NCI-H2029 (cell line): ENCODE data around the gene E2F1.

Source experiments
- DNase-seq: peaks from one replicate; lab custom pipeline; 2025; lab: John Stamatoyannopoulos, UW

Gene E2F1

GRCh38 chr20:33671573-33672288 lies 14.5 kb downstream of the E2F1 start:
- no peak for DNase-seq

GRCh38 chr20:33670715-33671499 lies 15.3 kb downstream of the E2F1 start:
- no peak for DNase-seq

- DNase-seq = no peak
Observed at GRCh38 chr20:33669873-33670640, 16.1 kb downstream of the E2F1 start.

GRCh38 chr20:33669224-33669623 lies 17.0 kb downstream of the E2F1 start:
- no peak for DNase-seq

DNA sequence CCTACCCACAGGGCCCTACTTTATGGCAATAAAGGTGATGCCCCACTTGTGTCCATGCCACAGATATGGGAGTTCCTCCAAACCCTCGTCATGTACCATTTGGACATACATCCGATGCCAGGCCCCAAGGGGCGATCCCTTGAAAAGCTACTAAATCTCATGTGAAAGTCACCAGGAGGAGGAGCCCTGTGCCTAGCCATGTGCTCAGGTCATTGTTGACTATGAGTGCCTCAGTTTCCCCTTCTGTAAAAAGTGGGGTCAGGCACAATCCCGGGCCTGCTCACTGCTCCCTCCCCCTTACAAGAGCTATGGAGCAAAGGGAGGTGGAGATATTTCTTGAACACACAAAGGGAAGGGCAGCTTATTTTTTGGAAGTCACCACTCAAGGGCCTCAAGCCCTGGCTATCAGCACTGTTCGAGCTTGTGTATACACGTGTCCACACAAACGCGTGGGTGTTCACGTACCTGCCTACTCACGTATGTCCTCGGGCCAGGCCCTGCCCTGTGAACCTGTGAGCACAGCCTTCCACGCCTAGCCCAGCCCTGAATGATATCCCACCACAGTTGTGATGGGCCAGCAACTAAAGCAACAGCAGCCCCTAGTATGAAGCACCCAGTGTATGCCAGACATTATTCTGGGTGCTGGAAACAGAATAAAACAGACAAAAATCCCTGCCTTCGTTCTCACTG lies 17.6 kb downstream of the E2F1 start:
- no peak for DNase-seq

DNA sequence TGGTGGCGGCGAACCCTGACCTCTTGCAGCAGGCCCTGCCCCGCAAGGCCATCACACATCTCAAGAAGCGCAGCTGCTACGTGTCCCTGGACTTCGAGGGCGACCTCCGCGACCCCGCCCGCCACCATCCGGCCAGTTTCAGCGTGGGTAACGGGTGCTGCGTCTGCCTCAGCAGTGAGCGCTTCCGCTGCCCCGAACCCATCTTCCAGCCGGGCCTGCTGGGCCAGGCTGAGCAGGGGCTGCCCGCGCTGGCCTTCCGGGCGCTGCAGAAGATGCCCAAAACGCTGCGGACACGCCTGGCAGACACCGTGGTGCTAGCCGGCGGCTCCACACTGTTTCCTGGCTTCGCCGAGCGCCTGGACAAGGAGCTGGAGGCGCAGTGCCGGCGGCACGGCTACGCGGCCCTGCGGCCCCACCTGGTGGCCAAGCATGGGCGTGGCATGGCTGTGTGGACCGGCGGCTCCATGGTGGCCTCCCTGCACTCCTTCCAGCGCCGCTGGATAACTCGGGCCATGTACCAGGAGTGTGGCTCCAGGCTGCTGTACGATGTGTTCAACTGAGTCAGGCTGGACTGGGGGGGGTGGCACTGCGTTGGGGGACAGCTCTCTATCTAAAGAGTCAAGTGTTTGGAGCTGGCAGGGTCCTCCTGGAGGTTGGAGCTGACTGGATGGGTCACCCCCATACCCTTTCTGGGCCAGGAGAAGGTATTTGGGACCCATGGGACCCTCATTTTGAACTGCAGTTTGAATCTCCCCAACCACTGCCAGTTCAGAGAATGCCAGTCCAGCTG lies 18.3 kb downstream of the E2F1 start:
- DNase-seq = peak; percentile 80

- DNase-seq = peak; percentile 48
Observed at GRCh38 chr20:33667245-33667675, 18.9 kb downstream of the E2F1 start.

DNA sequence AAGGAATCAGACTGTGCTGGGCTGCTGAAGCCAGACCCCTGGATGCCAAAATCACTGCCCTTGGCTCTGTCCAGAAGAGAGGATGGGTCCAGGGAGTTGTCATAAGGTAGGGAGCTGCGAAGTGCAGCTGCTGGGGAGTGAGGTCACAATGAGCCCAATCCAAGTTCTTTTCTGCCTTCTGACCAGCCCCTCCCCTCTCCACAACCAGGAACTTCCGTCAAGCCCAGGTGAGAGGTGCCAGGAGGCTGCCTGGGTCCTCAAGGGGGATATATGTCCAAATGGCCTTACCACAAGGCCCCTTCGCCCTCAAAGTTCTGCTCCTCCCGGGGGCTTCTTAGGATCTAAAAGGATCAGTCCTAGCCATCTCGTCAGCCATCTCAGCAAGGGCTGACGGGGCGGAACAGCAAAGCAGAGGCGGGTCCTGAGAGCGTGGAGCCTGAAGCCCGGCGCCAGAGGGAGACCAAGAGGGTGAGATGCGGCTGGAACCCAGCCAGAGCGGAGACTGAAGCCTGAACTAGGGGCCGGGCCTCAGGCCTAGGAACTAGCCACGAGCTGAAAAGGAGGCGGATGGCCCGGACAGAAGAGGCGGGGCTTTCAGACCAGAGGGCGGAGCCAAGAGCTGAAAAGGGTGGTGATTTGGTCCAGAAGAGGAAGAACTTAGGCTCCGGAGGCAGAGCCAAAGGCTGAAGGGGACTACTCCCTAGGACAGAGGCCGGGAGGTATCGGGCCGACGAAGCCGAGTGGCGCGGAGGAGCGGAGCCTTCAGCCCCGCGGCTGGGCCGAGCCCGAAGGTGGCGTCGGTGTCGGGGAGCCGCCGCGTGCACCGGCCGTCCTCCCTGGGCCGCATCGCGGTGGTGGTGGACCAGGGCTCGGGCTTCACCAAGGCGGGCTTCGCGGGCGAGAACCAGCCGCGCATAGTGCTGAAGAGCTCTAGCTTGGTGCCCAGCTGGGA lies 19.6 kb downstream of the E2F1 start, which contains the start of gene ACTL10:
TSS of gene ACTL10 (plus strand) at position 651 of the 952 bp plus-strand sequence. CDS start 555 bp downstream, outside the sequence.
- peak; percentile 98 for DNase-seq

GRCh38 chr20:33664762-33665144 lies 21.4 kb downstream of the E2F1 start:
- no peak for DNase-seq

- no peak for DNase-seq
Observed at GRCh38 chr20:33664085-33664761, 22.0 kb downstream of the E2F1 start.

DNA sequence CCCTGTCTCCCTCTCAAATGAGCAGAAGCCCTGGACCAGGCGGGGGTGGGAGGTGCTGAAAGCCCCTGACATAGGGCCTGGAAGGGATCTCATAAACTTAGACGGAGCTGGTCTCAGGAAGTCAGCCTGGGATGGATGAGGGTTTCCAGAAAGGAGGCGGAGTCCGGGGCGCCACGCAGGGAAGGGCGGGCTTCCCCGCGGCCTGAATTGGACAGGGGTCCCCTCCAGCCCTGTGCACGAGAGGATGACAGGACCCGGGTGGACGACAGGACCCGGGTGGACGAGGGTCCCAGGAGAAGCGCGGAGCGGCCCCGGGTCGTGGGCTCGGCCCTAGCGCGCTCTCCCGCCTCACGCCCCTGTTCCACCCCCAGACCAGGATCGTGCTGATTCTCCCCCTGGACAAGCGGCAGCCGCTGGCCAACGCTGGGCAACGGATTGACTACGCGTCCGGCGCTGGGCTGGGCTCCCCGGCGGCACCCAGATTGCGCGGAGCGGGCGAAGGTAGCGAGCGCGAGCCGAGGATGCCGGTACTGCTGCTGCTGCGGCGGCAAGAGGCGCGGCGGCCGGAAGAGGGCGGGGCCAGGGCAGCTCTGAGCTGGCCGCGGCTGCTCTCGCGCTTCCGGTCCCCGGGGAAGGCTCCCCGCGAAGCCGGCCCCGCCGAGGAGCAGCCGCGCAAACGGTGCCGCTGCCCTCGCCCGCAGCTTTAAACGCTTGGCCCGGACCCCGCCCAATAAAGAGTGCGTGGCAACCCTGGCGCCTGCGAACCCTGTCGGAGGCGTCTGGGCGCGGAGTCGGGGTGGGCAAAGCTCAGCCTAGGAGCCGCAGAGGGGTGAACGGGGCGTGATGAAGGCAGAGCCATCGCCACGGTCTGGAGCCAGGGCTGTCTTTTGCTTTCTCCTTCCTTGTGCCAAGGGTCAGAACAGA lies 22.8 kb downstream of the E2F1 start:
- DNase-seq = peak; percentile 72

DNA sequence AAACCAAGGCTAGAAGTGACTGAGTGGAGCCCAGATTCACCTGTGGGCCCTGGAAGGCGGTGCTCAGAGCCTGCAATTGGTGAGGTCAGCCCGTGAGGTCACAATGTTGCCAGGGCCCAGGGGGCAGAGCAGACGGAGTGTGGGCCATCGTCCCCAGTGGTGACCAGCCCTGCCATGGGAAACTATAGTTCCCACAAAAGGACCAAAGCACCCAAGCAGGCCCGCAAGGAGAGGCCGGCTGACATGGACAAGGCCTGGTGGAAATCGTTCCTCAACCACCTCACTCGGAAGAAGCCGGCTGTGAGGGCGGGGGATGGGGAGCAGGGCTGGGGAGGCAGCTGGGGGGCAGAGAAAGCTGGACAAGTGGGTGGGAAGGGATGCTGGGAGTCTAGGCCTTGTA lies 24.0 kb downstream of the E2F1 start, which contains the start of gene C20orf144:
TSS of gene C20orf144 (plus strand) at position 156 of the 400 bp plus-strand sequence. CDS start at position 175, 19 bp downstream.
- no peak for DNase-seq

DNA sequence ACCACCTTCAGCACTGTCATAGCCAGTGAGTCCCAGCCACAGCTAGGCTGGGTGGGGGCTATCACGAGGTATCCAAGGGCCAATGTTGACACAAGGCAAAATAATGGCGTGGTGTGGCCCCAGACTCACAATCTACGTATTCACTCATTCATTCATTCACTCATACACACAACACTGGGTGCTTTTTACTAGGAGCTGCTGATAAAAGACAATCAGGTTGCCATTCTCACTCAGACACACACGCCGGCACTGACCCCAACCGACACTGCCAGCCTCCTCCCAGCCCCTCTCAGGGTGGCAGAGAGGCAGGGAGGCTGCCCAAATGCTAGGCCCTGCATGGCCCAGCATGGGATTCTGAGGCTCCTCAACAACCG lies 25.5 kb downstream of the E2F1 start:
- no peak for DNase-seq

DNA sequence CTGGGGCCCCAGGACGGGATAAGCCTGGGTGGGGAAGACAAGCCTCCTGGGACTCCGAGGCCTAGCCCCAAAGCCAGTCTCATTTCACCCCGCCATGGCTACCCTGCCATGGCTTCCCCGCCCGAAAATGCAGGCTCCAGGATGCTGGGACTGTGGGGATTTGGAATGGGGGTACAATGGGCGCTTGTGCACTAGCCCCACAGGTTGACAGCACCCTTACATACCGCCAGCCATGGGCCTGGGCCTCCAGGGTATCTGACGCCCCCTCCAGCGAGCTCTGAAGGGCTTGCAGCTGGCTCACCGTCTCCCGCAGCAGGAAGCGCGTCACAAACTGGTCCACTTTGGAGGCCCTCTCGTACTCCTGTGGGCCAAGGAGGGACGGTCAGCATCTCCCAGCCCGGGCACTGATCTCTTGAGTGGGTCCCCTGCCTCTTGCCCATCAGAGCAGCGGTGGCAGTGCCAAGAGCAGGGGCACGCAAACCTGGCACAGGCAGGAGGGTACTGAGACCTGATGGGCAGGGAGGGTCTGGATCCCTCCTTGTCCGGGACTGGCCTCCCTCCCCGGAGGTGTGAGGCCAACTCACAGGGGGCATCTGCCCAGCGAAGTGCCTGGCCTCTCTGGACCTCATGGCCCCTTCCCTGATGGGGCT lies 26.0 kb downstream of the E2F1 start:
- DNase-seq = no peak

GRCh38 chr20:33659341-33660034 lies 26.7 kb downstream of the E2F1 start:
- DNase-seq = no peak

DNA sequence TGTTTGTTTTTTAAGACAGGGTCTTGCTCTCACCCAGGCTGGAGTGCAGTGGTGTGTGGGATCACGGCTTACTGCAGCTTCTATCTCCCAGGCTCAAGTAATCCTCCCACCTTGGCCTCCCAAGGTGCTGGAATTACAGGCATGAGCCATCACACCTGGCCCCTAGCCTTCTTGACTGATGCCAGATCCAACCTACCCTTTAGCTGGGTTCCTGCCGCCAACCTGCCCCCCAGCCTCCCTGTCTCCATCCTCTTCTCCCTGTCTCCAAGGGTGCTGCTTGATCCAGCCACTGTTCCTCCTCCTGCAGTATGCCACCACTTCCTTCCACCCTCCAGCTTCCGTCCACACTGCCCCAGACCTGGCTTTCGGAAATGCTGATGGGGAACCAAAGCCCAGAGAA lies 27.3 kb downstream of the E2F1 start:
- DNase-seq = no peak

DNA sequence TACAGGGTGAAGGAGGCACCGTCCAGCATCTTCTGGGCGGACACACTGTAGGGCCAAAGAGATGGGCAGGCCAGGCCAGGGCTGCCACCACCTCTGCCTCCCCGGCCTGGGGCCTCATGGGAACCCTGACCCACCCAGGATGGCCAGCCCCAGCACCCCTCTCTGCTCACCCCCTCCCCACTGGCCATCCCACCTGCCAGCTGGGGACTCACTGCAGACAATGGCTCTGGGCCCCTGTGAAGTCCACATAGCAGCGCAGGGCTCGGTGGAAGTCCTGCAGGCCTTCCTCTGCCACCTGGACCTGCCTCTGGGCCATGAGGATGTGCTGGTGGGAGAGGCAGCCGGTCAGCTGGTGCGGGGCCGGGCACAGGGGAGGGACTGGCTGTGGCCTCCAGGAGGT lies 27.7 kb downstream of the E2F1 start:
- no peak for DNase-seq
